Measurements from ENCODE around the gene NOP56. TPM values are rescaled to one million over a fixed set of nuclear protein-coding genes. Genes with fewer than 3 reads are reported as not detected.

Gene NOP56
- total and polyA plus RNA-seq, 9 of the 15 experiments (the other 6 are each of a cell fraction or from before 2014, with no cell fraction given) = 295 to 697 (median 439) TPM

DNA sequence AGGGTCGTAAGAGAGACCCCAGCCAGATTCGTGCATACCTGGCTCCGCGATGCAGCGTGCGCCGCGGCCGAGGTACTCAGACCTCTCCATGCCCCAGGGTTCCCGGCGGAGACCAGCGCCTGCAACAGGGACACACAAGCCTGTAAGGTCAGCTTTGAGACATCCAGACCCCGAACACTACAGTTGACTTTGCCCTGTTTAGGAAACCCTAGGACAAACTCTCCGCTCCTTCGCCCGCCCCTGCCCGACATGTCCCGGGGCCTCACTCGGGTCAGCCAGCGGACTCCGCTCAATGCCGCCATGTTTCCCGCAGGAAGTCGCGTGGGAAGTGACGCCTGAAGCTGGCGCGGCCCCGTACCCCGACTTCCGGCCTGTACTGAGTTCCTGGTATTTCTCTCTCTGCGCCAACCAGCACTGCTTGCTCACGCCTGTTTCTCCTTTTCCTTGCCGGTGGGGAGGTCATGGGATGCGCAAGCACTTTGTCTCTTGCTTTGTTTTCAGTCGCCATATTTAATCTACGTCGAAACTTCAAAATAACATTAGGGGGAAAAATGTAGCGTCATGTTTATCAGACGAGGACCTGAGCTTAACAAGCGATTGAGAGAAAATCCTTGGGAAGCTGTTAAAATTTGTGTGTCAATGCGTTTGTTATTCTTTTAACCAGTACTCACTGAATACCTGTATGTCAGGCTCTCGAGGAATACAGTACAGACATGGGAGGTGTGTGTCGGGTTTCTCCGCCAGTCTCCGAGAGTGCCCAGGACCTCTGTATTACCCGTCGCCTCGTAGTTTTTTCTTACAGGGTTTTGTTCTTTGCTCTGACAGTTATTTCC lies 11.7 kb downstream of the NOP56 start, which contains the start of gene IDH3B (continued):
- no peak for TF ChIP-seq CHD7 (IDR thresholded peaks at IDR 0.05; ENCODE audit: low read depth, low read length)
- TF ChIP-seq, protein P1, sequence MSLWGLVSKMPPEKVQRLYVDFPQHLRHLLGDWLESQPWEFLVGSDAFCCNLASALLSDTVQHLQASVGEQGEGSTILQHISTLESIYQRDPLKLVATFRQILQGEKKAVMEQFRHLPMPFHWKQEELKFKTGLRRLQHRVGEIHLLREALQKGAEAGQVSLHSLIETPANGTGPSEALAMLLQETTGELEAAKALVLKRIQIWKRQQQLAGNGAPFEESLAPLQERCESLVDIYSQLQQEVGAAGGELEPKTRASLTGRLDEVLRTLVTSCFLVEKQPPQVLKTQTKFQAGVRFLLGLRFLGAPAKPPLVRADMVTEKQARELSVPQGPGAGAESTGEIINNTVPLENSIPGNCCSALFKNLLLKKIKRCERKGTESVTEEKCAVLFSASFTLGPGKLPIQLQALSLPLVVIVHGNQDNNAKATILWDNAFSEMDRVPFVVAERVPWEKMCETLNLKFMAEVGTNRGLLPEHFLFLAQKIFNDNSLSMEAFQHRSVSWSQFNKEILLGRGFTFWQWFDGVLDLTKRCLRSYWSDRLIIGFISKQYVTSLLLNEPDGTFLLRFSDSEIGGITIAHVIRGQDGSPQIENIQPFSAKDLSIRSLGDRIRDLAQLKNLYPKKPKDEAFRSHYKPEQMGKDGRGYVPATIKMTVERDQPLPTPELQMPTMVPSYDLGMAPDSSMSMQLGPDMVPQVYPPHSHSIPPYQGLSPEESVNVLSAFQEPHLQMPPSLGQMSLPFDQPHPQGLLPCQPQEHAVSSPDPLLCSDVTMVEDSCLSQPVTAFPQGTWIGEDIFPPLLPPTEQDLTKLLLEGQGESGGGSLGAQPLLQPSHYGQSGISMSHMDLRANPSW (CRISPR knock-in tag; IDR thresholded peaks at IDR 0.05) = no peak
- TF ChIP-seq ZBTB17 (CRISPR knock-in tag; IDR thresholded peaks at IDR 0.05) = no peak
- TF ChIP-seq, protein P2, sequence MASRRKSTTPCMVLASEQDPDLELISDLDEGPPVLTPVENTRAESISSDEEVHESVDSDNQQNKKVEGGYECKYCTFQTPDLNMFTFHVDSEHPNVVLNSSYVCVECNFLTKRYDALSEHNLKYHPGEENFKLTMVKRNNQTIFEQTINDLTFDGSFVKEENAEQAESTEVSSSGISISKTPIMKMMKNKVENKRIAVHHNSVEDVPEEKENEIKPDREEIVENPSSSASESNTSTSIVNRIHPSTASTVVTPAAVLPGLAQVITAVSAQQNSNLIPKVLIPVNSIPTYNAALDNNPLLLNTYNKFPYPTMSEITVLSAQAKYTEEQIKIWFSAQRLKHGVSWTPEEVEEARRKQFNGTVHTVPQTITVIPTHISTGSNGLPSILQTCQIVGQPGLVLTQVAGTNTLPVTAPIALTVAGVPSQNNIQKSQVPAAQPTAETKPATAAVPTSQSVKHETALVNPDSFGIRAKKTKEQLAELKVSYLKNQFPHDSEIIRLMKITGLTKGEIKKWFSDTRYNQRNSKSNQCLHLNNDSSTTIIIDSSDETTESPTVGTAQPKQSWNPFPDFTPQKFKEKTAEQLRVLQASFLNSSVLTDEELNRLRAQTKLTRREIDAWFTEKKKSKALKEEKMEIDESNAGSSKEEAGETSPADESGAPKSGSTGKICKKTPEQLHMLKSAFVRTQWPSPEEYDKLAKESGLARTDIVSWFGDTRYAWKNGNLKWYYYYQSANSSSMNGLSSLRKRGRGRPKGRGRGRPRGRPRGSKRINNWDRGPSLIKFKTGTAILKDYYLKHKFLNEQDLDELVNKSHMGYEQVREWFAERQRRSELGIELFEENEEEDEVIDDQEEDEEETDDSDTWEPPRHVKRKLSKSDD (conservative IDR thresholded peaks at IDR 0.05; ENCODE audit: low read length) = peak; percentile 57; the same call in 1 of the 2 replicates
- TF ChIP-seq EP400 (IDR thresholded peaks at IDR 0.05) = peak; percentile 86
- no peak for TF ChIP-seq NCOA4 (IDR thresholded peaks at IDR 0.05; ENCODE audit: partially characterized antibody)
- TF ChIP-seq C11orf30 (IDR thresholded peaks at IDR 0.05; ENCODE audit: low read depth) = peak; percentile 100

Measured in K562 (cell line).